ENCODE data around the gene WAPL. TPM values are rescaled to one million over a fixed set of nuclear protein-coding genes. Genes with fewer than 3 reads are reported as not detected.

WAPL gene
- total and polyA plus RNA-seq, 2 of the 13 experiments (the other 11 are each of a cell fraction or from before 2014, with no cell fraction given) = 13.2 to 43.5 TPM

GRCh38 chr10:86535132-86535882, 13.7 kb upstream of the WAPL start (continued):
- TF ChIP-seq PLSCR1 (CRISPR knock-in tag; IDR thresholded peaks at IDR 0.05; ENCODE audit: borderline replicate concordance) (no peak), SUZ12 (IDR thresholded peaks at IDR 0.05; ENCODE audit: low read depth, low read length) (no peak), ARID5B (CRISPR knock-in tag; IDR thresholded peaks at IDR 0.05) (peak; percentile 47), ZSCAN12 (CRISPR knock-in tag; IDR thresholded peaks at IDR 0.05) (no peak), ZNF414 (CRISPR knock-in tag; IDR thresholded peaks at IDR 0.05) (0 out of 2 replicates have a peak, but pooled peaks have one; percentile 39), MED1 (CRISPR knock-in tag; IDR thresholded peaks at IDR 0.05) (peak; percentile 36; the same call in 1 of the 2 replicates), POGK (CRISPR knock-in tag; conservative IDR thresholded peaks at IDR 0.05) (0 out of 2 replicates have a peak, but pooled peaks have one; percentile 46), EED (CRISPR knock-in tag; IDR thresholded peaks at IDR 0.05) (0 out of 2 replicates have a peak, but pooled peaks have one; percentile 37), ZBTB20 (CRISPR knock-in tag; IDR thresholded peaks at IDR 0.05; ENCODE audit: borderline replicate concordance, low read depth) (peak; percentile 51; the same call in 1 of the 2 replicates), DRAP1 (CRISPR knock-in tag; IDR thresholded peaks at IDR 0.05) (peak; percentile 13; the same call in 1 of the 2 replicates), XBP1 (CRISPR knock-in tag; IDR thresholded peaks at IDR 0.05) (no peak), ZNF776 (CRISPR knock-in tag; IDR thresholded peaks at IDR 0.05) (peak; percentile 65; the same call in 1 of the 2 replicates), ZNF557 (CRISPR knock-in tag; IDR thresholded peaks at IDR 0.05) (no peak), HNF4G (IDR thresholded peaks at IDR 0.05; ENCODE audit: borderline replicate concordance, low read depth, low read length) (no peak), HNF4G (CRISPR knock-in tag; IDR thresholded peaks at IDR 0.05; ENCODE audit: borderline replicate concordance, low read depth) (0 out of 2 replicates have a peak, but pooled peaks have one; percentile 11), SSRP1 (CRISPR knock-in tag; IDR thresholded peaks at IDR 0.05) (no peak), ZNF552 (CRISPR knock-in tag; IDR thresholded peaks at IDR 0.05; ENCODE audit: borderline replicate concordance) (no peak), AKAP8 (CRISPR knock-in tag; IDR thresholded peaks at IDR 0.05) (no peak), HDAC1 (CRISPR knock-in tag; IDR thresholded peaks at IDR 0.05) (peak; percentile 36; the same call in 1 of the 2 replicates), SALL2 (CRISPR knock-in tag; IDR thresholded peaks at IDR 0.05) (peak; percentile 74)
